Kidney (tissue), 14 donors: ENCODE results near the gene VWF. TPM values are rescaled to one million over a fixed set of nuclear protein-coding genes. Genes with fewer than 3 reads are reported as not detected.
"Not testable (repeated sequence)": the region's sequence is repeated elsewhere in the genome, so short reads cannot be mapped to it uniquely, and the experiment has no call there.

Experiments
- DNase-seq, 5 donors: peaks; one replicate each; pipeline ENCODE4 v3.0.0-alpha.2; 2013 to 2020
- FAIRE-seq: peaks from 2 replicates; lab custom pipeline; 2012; peaks lifted over from hg19 to GRCh38; lab: Jason Lieb, UNC
- H3K27ac ChIP-seq, 2 donors: one replicate each; pipeline ENCODE4 v1.7.0; 2013; ENCODE audit warnings: low read depth in 2 of 2, low read length in 2 of 2, inconsistent platforms in 1 of 2
- H3K27me3 ChIP-seq: one replicate; pipeline ENCODE4 v1.7.1; 2013; ENCODE audit warnings: low read length, inconsistent platforms; ENCODE audit not compliant: control insufficient read depth, insufficient read depth
- H3K36me3 ChIP-seq, 3 donors: one replicate each; pipeline versions ENCODE4 v1.7.0 to v1.7.1; 2013; ENCODE audit warnings: low read length in 3 of 3, control low read depth in 1 of 3, inconsistent platforms in 1 of 3; ENCODE audit not compliant: insufficient read depth in 3 of 3, control insufficient read depth in 2 of 3
- H3K4me1 ChIP-seq, 3 donors: one replicate each; pipeline versions ENCODE4 v1.7.0 to v1.7.1; 2013; ENCODE audit warnings: low read length in 3 of 3, inconsistent platforms in 1 of 3, low read depth in 1 of 3; ENCODE audit not compliant: control insufficient read depth in 2 of 3, insufficient read depth in 2 of 3
- H3K4me3 ChIP-seq, 3 donors: one replicate each; pipeline versions ENCODE4 v1.7.0 to v1.8.1; 2013; ENCODE audit warnings: low read length in 3 of 3, control low read depth in 1 of 3, inconsistent platforms in 1 of 3
- H3K9ac ChIP-seq, 3 donors: one replicate each; pipeline versions ENCODE4 v1.7.0 to v1.7.1; 2013; ENCODE audit warnings: low read length in 3 of 3, control low read depth in 1 of 3, inconsistent platforms in 1 of 3
- H3K9me3 ChIP-seq, 3 donors: one replicate each; pipeline versions ENCODE4 v1.7.0 to v1.7.1; 2013; ENCODE audit warnings: low read length in 3 of 3, control low read depth in 1 of 3, inconsistent platforms in 1 of 3; ENCODE audit not compliant: control insufficient read depth in 2 of 3, insufficient read depth in 1 of 3
- intact Hi-C: fragments of 100-400 bp; cut with DNase I; formaldehyde crosslinking; loops from one replicate; pipeline ENCODE4 v1.11.1; 2022
- polyA plus RNA-seq: library from polyadenylated mRNA; stranded (reverse); fragments of 350-450 nt; fragmentation: Illumina TruSeq; extraction: RNeasy Lipid Tissue Mini Kit (QIAGEN cat#74804); gene quantifications from one replicate; pipeline ENCODE4 v1.2.3, GENCODE V29; 2014; ENCODE audit warnings: low read depth, low replicate concordance; ENCODE audit not compliant: insufficient read depth
- total RNA-seq: library from RNA; stranded (reverse); fragmentation: NEBNext Ultra II Directional; extraction: Animal tissue kit (Norgen Biotek cat#: 25700); gene quantifications from one replicate; pipeline ENCODE4 v1.2.1, GENCODE V29; 2021
- TF ChIP-seq, protein P1 (sequence below): IDR thresholded peaks from 3 replicates; pipeline ENCODE4 v1.5.1; 2012; ENCODE audit warnings: mild to moderate bottlenecking, moderate library complexity, borderline replicate concordance; ENCODE audit not compliant: insufficient read depth; ENCODE audit errors: extremely low read depth
- donor health status: control.
- donor health status: control.
- donor health status: control.
- donor health status: control.
- donor health status: control.
- donor health status: DM: yes; HTN: yes; CAD: no.
- donor health status: Normal renal cell carcinoma (clear cell type).

VWF gene
- total and polyA plus RNA-seq, 2 donors from 2014 or later, result 9.6 to 183 TPM

DNA sequence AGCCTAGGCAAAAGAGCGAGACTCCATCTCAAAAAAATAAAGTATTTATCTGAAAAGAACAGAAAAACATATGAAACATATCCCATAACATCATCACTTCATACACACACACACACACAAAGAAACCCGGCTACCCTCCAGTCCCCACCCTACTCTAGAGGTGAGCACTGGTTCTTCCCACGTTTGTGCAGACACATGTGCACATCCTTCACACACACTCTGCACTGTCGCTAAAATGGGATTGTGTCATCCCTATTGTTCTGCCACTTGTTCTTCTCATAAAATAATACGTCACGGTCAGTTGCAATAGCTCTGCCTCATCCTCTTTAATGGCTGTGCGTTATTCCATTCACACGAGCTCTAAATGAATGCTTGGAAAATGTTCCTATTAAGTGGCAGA is 93.5 kb downstream of the VWF start:
- no peak overlapping the region for H3K4me3 ChIP-seq
- DNase-seq, result no peak
- H3K27me3 ChIP-seq, result no peaks in the 10 kb centered on the region
- peaks cover 0 to 7% (median 2%) of the 10 kb centered on the region in 3 donors for H3K9me3 ChIP-seq
- intact Hi-C loops, result no loop called here
- no peak for FAIRE-seq
- H3K27ac ChIP-seq, result no peak overlapping the region
- H3K9ac ChIP-seq, result no peak overlapping the region
- no peaks in the 10 kb centered on the region for H3K4me1 ChIP-seq
- H3K36me3 ChIP-seq, result no peaks in the 10 kb centered on the region
- TF ChIP-seq, protein P1, sequence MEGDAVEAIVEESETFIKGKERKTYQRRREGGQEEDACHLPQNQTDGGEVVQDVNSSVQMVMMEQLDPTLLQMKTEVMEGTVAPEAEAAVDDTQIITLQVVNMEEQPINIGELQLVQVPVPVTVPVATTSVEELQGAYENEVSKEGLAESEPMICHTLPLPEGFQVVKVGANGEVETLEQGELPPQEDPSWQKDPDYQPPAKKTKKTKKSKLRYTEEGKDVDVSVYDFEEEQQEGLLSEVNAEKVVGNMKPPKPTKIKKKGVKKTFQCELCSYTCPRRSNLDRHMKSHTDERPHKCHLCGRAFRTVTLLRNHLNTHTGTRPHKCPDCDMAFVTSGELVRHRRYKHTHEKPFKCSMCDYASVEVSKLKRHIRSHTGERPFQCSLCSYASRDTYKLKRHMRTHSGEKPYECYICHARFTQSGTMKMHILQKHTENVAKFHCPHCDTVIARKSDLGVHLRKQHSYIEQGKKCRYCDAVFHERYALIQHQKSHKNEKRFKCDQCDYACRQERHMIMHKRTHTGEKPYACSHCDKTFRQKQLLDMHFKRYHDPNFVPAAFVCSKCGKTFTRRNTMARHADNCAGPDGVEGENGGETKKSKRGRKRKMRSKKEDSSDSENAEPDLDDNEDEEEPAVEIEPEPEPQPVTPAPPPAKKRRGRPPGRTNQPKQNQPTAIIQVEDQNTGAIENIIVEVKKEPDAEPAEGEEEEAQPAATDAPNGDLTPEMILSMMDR, result no peak

GRCh38 chr12:6030081-6030480 is 94.4 kb downstream of the VWF start:
- no peaks in the 10 kb centered on the region for H3K36me3 ChIP-seq
- no peaks in the 10 kb centered on the region for H3K4me1 ChIP-seq
- DNase-seq (no peak), FAIRE-seq (no peak)
- intact Hi-C loops, result no loop called here
- H3K9ac ChIP-seq, result no peak overlapping the region
- no peak overlapping the region for H3K4me3 ChIP-seq
- no peak overlapping the region for H3K27ac ChIP-seq
- TF ChIP-seq, protein P1, result no peak
- H3K9me3 ChIP-seq, result peaks cover 0 to 7% (median 2%) of the 10 kb centered on the region in 3 donors
- no peaks in the 10 kb centered on the region for H3K27me3 ChIP-seq

GRCh38 chr12:6029401-6029800 is 95.1 kb downstream of the VWF start:
- Histone ChIP-seq H3K9ac (no peak overlapping the region), H3K27ac (no peak overlapping the region), H3K9me3 (peaks cover 0 to 7% (median 2%) of the 10 kb centered on the region in 3 donors), H3K36me3 (no peaks in the 10 kb centered on the region), H3K4me1 (no peaks in the 10 kb centered on the region), H3K27me3 (no peaks in the 10 kb centered on the region), H3K4me3 (no peak overlapping the region)
- DNase-seq (no peak), FAIRE-seq (no peak)
- intact Hi-C loops, result no loop called here
- TF ChIP-seq, protein P1, result no peak

GRCh38 chr12:6026998-6027397 is 97.5 kb downstream of the VWF start:
- DNase-seq, result no peak
- intact Hi-C loops, result no loop called here
- no peaks in the 10 kb centered on the region for H3K4me1 ChIP-seq

DNA sequence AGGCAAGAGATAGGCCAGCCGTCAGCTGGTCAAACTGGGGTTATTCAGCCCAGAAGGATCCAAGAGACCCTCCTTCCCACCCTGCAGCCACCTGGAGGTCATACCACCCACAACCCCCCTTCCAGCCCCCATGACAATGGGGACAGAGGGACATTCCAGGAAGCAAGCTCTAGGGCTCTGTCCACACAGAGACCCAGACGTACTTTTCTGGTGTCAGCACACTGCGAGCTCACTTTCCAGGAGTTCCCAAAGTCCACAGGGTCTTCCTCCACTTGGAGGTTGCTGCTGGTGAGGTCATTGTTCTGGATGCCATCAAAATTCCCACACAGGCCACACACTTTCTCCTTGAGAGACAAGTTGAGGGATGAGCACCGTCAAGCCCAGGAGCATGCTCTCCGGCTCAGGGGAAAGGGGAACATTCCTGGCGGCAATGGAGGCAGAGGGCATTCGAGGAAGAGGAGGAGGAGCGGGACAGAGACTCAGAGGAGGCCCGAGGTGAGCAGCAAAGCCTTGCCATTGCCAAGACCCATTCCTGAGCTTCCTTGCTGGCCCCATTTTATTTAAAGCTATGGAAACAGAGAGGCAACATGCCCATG is 98.7 kb downstream of the VWF start:
- DNase-seq, FAIRE-seq, H3K9ac ChIP-seq, intact Hi-C loops, H3K9me3 ChIP-seq, H3K4me3 ChIP-seq, H3K4me1 ChIP-seq, H3K27me3 ChIP-seq, H3K36me3 ChIP-seq, H3K27ac ChIP-seq: not testable (repeated sequence)

More at GRCh38 chr12:6026998-6027397, 97.5 kb downstream of the VWF start:
- FAIRE-seq, result no peak
- no peak overlapping the region for H3K9ac ChIP-seq
- H3K4me3 ChIP-seq, result no peak overlapping the region
- no peaks in the 10 kb centered on the region for H3K27me3 ChIP-seq
- no peak overlapping the region for H3K27ac ChIP-seq
- no peaks in the 10 kb centered on the region for H3K36me3 ChIP-seq
- TF ChIP-seq, protein P1, result no peak
- peaks cover 0 to 7% (median 2%) of the 10 kb centered on the region in 3 donors for H3K9me3 ChIP-seq

DNA sequence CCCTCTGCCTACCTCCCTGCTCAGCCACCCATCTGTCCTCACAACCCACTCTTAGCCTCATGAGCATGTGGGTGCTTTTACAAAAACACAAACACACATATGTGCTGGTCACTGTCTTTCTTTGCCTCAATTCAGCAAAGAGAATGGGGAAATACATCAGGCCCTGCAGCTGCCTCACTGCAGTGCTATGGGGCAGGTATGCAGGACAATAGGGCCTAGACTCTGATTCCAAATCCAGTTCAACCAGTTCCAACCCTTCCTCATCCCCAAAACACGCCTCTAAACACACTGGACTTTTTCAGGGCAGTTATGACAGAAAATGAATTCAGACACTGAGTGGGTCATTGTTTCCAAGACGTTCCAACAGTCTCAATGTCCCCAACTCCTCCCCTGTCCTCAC is 100.4 kb downstream of the VWF start:
- DNase-seq, H3K9ac ChIP-seq, H3K4me1 ChIP-seq, H3K4me3 ChIP-seq, H3K36me3 ChIP-seq, H3K27me3 ChIP-seq, H3K9me3 ChIP-seq, intact Hi-C loops, FAIRE-seq, H3K27ac ChIP-seq: not testable (repeated sequence)
